GM19328 (cell line): ENCODE measurements around the gene GBA3.

ENCODE experiments used
- ATAC-seq: cut with Tn5 transposase; IDR thresholded peaks from one replicate; pipeline ENCODE4 v1.9.1; 2021; ENCODE audit warnings: mild to moderate bottlenecking, moderate library complexity; ENCODE audit not compliant: unreplicated experiment

The GBA3 gene

DNA sequence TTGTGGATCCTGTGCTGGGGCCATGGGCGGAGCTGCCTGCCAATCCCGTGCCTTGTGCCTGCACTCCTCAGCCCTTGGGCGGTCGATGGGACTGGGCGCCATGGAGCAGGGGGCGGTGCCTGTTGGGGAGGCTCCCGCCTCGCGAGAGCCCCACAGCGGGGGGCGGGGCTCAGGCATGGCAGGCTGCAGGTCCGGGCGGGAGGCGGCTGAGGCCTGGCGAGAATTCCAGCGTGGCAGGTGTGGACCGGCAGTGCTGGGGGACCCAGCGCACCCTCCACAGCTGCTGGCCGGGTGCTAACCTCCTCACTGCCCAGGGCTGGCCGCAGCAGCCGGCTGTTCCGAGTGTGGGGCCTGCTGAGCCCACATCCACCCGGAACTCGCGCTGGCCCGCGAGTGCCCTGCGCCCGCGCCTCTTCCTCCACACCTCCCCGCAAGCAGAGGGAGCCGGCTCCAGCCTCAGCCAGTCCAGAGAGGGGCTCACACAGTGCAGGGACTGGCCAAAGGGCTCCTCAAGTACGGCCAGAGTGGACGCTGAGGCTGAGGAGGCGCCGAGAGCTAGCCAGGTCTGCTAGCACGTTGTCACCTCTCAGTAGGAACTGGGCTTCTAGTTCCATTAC, 85.9 kb downstream of the GBA3 start:
- ATAC-seq: no peak

- no peak for ATAC-seq
Observed at GRCh38 chr4:22780317-22780716, 87.6 kb downstream of the GBA3 start.

- no peak for ATAC-seq
Observed at GRCh38 chr4:22780797-22781196, 88.1 kb downstream of the GBA3 start.

- ATAC-seq: no peak
Observed at GRCh38 chr4:22787753-22788375, 95.1 kb downstream of the GBA3 start.

- no peak for ATAC-seq
Observed at GRCh38 chr4:22790631-22791030, 97.9 kb downstream of the GBA3 start.

GRCh38 chr4:22794732-22795131, 102.0 kb downstream of the GBA3 start:
- no peak for ATAC-seq

- ATAC-seq: no peak
Observed at GRCh38 chr4:22801391-22801790, 108.7 kb downstream of the GBA3 start.

DNA sequence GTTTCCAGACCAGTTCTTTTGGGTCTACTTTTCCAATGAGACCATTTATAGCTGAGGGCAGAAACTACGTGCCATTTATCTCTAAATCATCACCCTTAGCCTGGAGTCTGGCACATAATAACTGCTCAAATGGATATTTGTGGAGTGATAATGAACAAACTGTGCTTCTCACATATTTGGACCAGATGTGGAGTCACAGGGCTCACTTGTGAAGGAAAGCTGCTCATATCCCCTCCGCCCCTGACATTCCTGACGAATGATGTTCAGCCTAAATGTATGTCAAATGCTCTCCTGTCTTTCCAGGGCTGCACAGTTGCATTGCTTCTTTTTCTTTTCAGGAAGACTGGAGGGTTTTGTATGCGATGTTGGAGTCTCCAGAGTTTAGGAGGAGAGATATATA, 110.1 kb downstream of the GBA3 start:
- ATAC-seq: no peak

- no peak for ATAC-seq
Observed at GRCh38 chr4:22803512-22803911, 110.8 kb downstream of the GBA3 start.

DNA sequence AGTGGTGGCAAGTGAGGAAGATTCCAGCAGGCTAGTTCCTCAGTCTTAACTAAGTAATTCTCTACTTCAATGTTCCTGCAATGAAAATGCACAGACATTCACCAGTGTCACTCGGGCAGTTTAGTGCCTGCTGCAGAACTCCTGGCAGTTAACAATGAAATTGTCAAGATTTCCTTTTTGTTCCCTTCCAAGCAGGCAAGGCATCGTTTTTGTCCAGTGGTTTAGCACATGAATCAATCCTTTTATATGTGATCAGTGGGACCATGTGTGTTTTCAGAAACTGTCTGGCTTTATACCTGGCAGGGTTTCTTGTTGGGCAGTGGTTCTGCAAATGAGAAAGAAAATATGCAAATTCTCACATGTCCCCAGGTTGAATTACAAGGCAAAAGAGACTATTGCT, 122.2 kb downstream of the GBA3 start:
- ATAC-seq: no peak

GRCh38 chr4:22824091-22824490, 131.4 kb downstream of the GBA3 start:
- ATAC-seq: no peak

DNA sequence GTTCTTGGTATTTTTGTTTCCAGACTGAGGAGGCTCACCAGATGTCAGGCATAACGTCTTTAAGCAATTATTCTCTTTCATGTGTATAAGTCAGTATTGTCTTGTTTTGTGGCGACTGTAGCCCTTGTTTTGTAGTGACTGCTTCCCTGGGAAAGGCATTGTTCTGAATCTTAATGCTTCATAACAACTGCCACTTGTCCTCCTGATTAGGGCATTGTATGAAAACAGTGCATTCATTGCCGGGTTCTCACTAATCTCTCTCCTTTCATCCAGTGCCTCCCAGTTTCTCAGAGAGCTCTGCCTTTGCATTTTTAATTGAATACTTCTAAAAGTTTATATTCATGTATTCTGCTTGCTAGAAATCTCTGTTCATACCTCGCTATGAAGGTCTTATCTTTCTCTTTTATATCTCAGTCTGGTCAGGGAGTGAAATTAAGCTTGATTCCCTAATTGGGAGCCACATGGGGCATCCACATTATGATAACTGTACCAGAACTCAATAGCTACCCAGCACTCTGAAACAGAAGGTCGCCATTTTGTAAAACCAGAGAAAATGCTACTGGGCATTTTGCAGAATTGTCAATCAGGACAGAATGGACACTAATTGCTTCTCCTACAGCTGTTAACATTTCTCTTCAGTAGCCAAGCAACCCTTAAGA, 149.8 kb downstream of the GBA3 start:
- no peak for ATAC-seq

GRCh38 chr4:22848332-22848731, 155.6 kb downstream of the GBA3 start:
- no peak for ATAC-seq

DNA sequence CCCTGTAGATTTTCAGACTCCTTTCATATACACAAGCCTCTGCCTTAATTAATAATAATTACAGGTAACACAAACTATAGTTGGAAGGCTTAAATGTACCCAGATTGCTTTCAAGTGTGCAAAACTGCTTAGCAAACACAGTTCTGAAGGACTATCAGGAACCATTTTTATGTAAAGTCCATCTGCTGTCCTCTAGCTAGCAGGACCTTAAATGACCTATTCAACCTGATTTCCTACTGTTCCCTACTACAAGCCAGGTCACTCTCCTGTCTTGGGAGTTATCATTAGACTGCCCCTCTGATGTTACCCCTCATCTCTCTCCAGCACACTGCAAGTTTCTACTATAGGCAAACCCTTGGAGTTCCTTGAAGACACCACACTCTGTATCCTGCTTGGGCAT, 157.3 kb downstream of the GBA3 start:
- ATAC-seq: no peak

DNA sequence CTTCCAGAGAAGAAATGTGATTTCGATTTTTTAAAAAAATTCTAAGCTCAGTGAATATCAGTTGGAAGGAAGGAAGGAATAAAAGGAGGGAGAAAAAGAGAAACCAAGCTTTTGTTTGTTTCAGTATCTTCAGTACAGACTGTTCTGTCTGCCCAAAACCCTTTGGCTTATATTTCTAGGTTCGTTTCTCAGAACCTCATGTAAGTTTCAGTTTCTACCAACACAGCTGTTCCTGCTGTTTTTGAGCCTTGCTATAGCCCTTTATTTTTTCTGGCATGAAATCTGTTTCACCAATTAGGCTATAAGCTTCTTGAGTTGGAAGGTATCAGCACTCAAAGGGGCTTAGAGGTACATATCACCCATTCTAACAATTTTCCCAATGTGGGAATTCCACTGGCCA, 157.9 kb downstream of the GBA3 start:
- no peak for ATAC-seq

- ATAC-seq: no peak
Observed at GRCh38 chr4:22857411-22857810, 164.7 kb downstream of the GBA3 start.

DNA sequence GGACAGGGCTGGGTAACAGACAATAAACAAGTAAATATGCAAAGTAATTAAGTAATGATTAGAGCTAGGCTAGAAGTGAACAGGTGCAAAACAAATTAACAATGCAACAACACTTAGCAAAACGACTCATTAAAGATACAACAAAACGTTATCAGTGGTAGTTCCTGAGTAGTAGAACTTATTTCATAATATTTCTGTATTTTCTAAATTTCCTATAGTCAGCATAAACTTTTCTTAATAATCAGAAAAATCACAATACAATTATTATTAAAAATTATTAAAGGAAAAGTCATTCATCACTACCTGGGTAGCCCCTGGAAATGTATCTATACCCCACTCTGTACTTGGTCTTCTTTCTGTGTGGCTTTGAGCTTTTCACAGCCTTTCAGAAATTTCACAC, 166.6 kb downstream of the GBA3 start:
- ATAC-seq: no peak
